ENCODE measurements around the gene INPP5D. TPM values are rescaled to one million over a fixed set of nuclear protein-coding genes. Genes with fewer than 3 reads are reported as not detected.

INPP5D gene
- total and polyA plus RNA-seq, 4 donors: 7.6 to 26.1 (median 25.3) TPM

GRCh38 chr2:233234264-233234663, 174.1 kb downstream of the INPP5D start:
- Histone ChIP-seq H3K4me3 (no peak overlapping the region), H3K27ac (ENCODE audit: low read depth in 1 of 2, low read length in 1 of 2) (no peak overlapping the region), H3K36me3 (ENCODE audit: control insufficient read depth in 4 of 4, insufficient read depth in 4 of 4, low read length in 4 of 4) (no peaks in the 10 kb centered on the region), H3K27me3 (ENCODE audit: control insufficient read depth in 3 of 3, insufficient read depth in 3 of 3, low read length in 2 of 3) (no peaks in the 10 kb centered on the region), H3K4me1 (ENCODE audit: control insufficient read depth in 5 of 5, insufficient read depth in 5 of 5, low read length in 5 of 5) (no peaks in the 10 kb centered on the region), H3K9me3 (ENCODE audit: control insufficient read depth in 4 of 4, insufficient read depth in 3 of 4, low read length in 3 of 4) (peaks cover 0 to 4% (median 0%) of the 10 kb centered on the region in 4 donors), H3K9ac (ENCODE audit: insufficient read depth in 1 of 2, low read length in 2 of 2) (no peak overlapping the region)
- DNase-seq (no peak), ATAC-seq (ENCODE audit: insufficient read depth, low FRiP score) (no peak)
- TF ChIP-seq CTCF (IDR thresholded peaks at IDR 0.05; ENCODE audit: control extremely low read depth, extremely low read depth): no peak
- 63 to 69% methylated on average over 2 of the region's 2 CpGs for WGBS, 2 donors

GRCh38 chr2:233234996-233235395, 174.9 kb downstream of the INPP5D start:
- Histone ChIP-seq H3K4me3 (no peak overlapping the region), H3K9me3 (ENCODE audit: control insufficient read depth in 4 of 4, insufficient read depth in 3 of 4, low read length in 3 of 4) (peaks cover 0 to 4% (median 0%) of the 10 kb centered on the region in 4 donors), H3K4me1 (ENCODE audit: control insufficient read depth in 5 of 5, insufficient read depth in 5 of 5, low read length in 5 of 5) (no peaks in the 10 kb centered on the region), H3K27ac (ENCODE audit: low read depth in 1 of 2, low read length in 1 of 2) (no peak overlapping the region), H3K9ac (ENCODE audit: insufficient read depth in 1 of 2, low read length in 2 of 2) (no peak overlapping the region), H3K36me3 (ENCODE audit: control insufficient read depth in 4 of 4, insufficient read depth in 4 of 4, low read length in 4 of 4) (no peaks in the 10 kb centered on the region), H3K27me3 (ENCODE audit: control insufficient read depth in 3 of 3, insufficient read depth in 3 of 3, low read length in 2 of 3) (no peaks in the 10 kb centered on the region)
- 85 to 94% methylated on average over 3 of the region's 3 CpGs for WGBS, 2 donors
- ATAC-seq (ENCODE audit: insufficient read depth, low FRiP score) (no peak), DNase-seq (no peak)
- TF ChIP-seq CTCF (IDR thresholded peaks at IDR 0.05; ENCODE audit: control extremely low read depth, extremely low read depth): no peak

- H3K9ac ChIP-seq (ENCODE audit: insufficient read depth in 1 of 2, low read length in 2 of 2): no peak overlapping the region
- no peaks in the 10 kb centered on the region for H3K4me1 ChIP-seq (ENCODE audit: control insufficient read depth in 5 of 5, insufficient read depth in 5 of 5, low read length in 5 of 5)
- H3K27me3 ChIP-seq (ENCODE audit: control insufficient read depth in 3 of 3, insufficient read depth in 3 of 3, low read length in 2 of 3): no peaks in the 10 kb centered on the region
- 71 to 81% methylated on average over 9 of the region's 9 CpGs for WGBS, 2 donors
- no peaks in the 10 kb centered on the region for H3K36me3 ChIP-seq (ENCODE audit: control insufficient read depth in 4 of 4, insufficient read depth in 4 of 4, low read length in 4 of 4)
- no peak for DNase-seq
- H3K9me3 ChIP-seq (ENCODE audit: control insufficient read depth in 4 of 4, insufficient read depth in 3 of 4, low read length in 3 of 4): peaks cover 0 to 4% (median 0%) of the 10 kb centered on the region in 4 donors
- ATAC-seq (ENCODE audit: insufficient read depth, low FRiP score): no peak
- H3K4me3 ChIP-seq: no peak overlapping the region
- no peak for TF ChIP-seq CTCF (IDR thresholded peaks at IDR 0.05; ENCODE audit: control extremely low read depth, extremely low read depth)
- H3K27ac ChIP-seq (ENCODE audit: low read depth in 1 of 2, low read length in 1 of 2): no peak overlapping the region
Observed at GRCh38 chr2:233235977-233236376, 175.8 kb downstream of the INPP5D start.

Data from lung (tissue), 12 donors.